ENCODE measurements around the gene GAGE12F.

The GAGE12F gene

DNA sequence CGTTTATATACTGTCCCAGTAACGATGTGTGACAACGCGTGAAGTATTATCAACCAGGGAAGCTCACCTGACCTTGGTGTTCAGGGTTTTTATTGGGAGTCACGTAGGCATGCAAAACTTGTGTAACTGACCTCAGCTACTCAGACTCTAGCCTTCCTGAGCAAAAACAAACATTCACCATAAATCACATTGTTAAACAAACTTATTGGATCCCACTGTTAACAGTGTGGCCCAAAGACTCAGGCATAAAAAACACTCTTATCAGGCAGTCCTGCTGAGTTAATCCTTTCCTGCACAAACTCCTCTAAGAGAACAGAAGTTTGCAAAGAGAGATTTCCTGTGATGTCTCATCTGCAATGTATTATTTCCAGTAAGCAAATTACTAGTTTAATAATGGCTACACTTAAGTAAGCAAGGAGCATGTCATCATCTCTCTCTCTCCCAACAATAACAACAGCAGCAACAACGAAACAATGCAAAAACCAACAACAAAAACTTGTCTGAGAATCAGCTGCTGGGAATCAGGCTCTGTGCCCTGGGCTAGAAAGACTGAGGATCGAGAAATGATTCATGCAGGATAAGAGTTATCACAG, 50.2 kb downstream of the GAGE12F start:
- Histone ChIP-seq H3K27ac (ENCODE audit: low read length) (no peak overlapping the region), H3K36me3 (ENCODE audit: control insufficient read depth in 1 of 2, insufficient read depth in 2 of 2, low read length in 2 of 2) (no peaks in the 10 kb centered on the region), H3K9me3 (ENCODE audit: control insufficient read depth in 1 of 2, low read length in 2 of 2) (no peaks in the 10 kb centered on the region), H3K4me3 (ENCODE audit: low read depth in 1 of 2, low read length in 2 of 2) (no peak overlapping the region), H3K4me1 (ENCODE audit: control insufficient read depth in 1 of 2, insufficient read depth in 2 of 2, low read length in 2 of 2) (no peaks in the 10 kb centered on the region), H3K27me3 (ENCODE audit: low read depth, low read length) (no peaks in the 10 kb centered on the region)

Data from muscle layer of duodenum (tissue), 2 donors.